GM18519 (cell line): Measurements from ENCODE around the gene KHK.
"Not testable (repeated sequence)": the region's sequence is repeated elsewhere in the genome, so short reads cannot be mapped to it uniquely, and the experiment has no call there.

Source experiments
- ATAC-seq: cut with Tn5 transposase; IDR thresholded peaks from one replicate; pipeline ENCODE4 v1.9.1; 2021; ENCODE audit warnings: mild to moderate bottlenecking, moderate library complexity; ENCODE audit not compliant: unreplicated experiment, low FRiP score

The KHK gene

GRCh38 chr2:27095427-27095744 lies 8.8 kb downstream of the KHK start:
- ATAC-seq: no peak

DNA sequence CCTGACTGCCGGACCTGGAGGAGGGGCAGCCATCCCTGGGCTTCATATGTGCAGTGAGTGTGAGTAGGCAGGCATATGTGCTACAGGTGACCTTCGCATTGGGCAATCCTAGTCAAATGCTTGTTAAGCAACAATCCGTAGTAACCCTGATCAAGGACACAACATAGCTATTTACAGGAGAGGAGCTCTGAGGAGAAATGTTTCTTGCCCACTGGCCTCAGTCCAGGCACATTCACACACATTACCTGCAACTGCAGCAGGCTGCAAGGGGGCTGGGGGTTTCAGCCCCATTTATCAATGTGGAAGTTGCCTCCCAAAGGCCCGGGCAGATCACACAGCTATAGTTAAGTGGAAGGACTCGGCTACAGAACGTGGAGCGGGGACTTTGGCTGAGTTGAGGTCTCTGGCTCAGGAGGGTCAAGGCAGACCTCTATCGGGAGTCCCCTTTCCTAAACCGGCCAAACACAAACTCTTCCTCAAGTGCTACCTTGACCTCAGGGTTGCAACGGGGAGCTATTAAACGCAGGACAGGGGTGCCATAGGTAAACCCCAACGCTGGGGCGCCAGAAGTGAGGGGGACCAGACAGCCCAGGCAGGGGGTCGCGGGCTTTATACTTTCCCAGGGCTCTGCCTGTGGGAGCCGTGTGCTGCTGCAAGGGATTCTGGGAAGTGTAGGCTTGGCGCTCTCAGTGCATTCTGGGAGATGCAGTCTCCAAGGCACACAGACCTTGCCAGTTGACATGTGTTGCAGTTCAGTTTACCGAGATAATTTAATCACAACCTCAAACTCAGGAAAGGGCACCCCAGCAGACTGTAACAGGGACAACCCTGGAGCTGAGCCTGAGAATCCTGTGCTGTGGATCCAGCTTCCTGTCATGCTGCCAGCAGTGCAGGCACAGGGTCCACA lies 9.4 kb downstream of the KHK start:
- no peak for ATAC-seq

DNA sequence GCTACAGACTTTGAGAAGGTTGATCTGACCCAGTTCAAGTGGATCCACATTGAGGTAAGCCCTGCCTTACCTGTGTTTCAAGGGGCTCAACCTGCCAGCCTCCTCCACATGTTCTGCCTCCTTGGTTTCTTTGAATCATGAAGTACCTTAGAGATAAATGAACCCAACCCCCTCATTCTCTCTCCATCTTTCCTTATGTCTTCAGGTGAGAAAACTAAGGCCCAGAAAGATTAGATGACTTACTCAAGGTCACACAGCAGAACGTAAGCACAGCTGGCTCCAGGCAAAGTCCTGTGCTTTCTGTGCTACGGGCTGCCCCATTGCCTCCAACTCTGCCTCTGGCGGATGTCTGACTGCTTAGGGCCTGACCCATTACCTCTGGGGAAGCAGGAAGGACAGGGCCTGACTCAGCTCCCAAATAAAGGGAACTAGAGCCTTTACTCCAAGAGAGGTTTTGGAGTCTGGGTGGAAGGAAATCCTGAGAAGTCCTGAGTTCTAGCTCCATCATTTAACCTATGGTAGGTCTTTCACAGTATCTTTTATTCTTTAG lies 10.3 kb downstream of the KHK start:
- no peak for ATAC-seq

DNA sequence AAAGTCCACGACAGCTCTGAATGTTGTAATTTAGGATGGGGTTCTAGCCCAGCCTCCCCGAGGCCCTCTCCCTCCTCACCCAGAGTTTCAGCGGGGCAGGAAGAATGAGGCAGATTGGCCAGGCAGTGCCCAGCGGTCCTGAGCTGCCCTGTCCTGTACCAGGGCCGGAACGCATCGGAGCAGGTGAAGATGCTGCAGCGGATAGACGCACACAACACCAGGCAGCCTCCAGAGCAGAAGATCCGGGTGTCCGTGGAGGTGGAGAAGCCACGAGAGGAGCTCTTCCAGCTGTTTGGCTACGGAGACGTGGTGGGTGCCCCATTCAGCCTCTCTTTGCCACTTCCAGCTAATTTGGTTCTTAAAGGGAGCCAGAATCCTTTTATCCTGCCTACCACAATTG lies 10.8 kb downstream of the KHK start:
- ATAC-seq: no peak

- no peak for ATAC-seq
Observed at GRCh38 chr2:27099334-27099955, 12.9 kb downstream of the KHK start.

- no peak for ATAC-seq
Observed at GRCh38 chr2:27100036-27100435, 13.5 kb downstream of the KHK start.

GRCh38 chr2:27102329-27102728 lies 15.8 kb downstream of the KHK start:
- ATAC-seq: no peak

GRCh38 chr2:27105981-27106380 lies 19.4 kb downstream of the KHK start:
- ATAC-seq: no peak

DNA sequence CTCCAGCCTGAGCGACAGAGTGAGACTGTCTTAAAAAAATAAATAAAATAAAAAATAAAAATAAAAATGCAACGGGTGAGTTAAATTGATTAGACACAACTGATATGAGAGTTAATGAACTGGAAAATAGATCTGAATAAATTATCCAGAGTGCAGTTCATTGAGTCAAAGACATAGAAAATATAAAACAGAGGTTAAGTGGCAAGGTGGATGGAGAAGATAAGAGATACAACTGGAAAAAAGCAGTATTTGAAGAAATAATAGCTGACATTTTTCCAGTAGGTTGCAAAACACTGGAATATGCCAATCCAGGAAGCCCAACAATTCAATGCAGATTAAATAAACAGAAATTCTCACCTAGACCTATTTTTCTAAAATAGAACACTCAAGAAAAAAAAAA lies 21.6 kb downstream of the KHK start:
- no peak for ATAC-seq

- no peak for ATAC-seq
Observed at GRCh38 chr2:27109083-27109482, 22.5 kb downstream of the KHK start.

GRCh38 chr2:27110603-27111352 lies 24.2 kb downstream of the KHK start:
- not testable (repeated sequence) for ATAC-seq

GRCh38 chr2:27111392-27112078 lies 25.0 kb downstream of the KHK start:
- not testable (repeated sequence) for ATAC-seq

DNA sequence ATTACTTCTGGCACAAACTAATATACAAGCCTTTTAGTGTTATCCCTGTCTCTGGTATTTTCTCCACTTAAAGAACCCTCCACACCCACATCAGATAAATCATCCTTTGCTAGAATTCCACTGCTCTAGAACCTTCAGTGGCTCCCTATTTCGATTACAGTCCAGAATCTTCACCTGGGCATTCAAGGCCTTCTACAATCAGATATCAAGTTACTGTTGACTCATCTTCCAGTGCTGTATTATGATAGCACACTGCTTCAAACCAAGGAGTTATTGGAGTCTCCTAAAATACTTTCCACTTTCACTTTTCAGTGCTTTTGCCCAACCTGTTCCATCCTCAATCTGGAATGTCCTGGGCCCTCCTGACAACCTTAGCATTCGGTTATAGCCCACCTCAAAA lies 28.9 kb downstream of the KHK start:
- no peak for ATAC-seq

- no peak for ATAC-seq
Observed at GRCh38 chr2:27117995-27118524, 31.5 kb downstream of the KHK start.

DNA sequence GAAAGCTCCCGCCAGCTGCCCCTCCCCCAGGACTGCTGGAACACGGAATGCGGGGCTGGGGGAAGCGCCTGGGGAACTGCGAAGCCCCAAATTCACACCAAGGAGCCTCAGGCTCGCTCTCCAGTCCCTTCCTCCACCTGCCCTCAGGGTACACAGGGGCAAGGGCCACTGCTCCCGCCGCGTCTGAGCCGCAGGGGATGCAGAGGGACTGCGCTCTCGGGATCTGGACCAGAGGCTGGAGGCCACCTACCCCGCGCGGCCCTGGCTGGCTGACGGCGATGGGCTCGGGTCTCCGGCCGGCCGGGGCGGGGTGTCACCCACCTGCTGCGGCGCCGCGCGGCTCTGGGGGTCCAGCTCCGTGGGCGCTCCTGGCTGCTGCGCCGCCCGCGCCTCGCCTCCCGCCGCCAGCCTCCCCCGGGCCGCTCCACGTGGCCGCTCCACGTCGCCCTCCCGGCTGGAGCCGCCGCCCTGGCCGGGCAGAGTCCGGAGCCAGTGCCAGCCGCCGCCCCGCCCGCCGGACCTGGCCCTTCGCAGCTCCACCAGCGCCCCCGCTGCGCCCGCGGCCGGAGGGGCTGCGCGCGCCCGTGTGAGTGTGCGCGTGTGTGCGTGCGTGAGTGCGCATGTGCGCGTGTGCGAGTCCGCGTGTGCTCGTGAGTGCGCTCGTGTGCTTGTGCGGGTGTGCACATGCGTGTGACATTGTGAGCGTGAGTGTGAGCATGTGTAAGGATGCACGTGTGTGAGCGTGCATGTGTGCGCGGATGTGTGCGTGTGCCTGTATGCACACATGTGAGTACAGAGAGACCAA lies 32.2 kb downstream of the KHK start, which contains the start of gene CGREF1:
Gene CGREF1 (minus strand): TSS at position 604 of the 805 bp plus-strand sequence. CDS start 14,762 bp downstream, outside the sequence.
- no peak for ATAC-seq

- ATAC-seq: not testable (repeated sequence)
Observed at GRCh38 chr2:27119330-27119670, 32.7 kb downstream of the KHK start.

DNA sequence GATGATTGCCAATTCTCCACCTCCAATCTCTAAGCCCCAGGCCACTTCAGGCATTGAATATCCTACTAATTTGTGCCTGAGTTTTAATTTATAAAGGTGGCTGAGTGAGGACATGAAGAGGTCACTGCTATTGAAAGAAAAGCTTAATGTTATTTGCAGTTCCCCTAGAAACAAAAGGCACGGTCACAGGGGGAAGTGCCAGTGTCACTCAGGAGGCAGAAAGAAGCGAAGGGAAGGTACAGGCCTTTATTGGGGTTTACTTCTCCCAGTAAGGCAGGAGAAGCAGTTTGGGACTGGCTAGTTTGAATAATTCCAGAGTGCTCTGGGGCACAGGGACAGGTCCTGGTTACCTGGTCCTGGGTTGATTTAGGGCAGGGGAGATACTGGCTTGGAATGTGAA lies 35.3 kb downstream of the KHK start:
- no peak for ATAC-seq

DNA sequence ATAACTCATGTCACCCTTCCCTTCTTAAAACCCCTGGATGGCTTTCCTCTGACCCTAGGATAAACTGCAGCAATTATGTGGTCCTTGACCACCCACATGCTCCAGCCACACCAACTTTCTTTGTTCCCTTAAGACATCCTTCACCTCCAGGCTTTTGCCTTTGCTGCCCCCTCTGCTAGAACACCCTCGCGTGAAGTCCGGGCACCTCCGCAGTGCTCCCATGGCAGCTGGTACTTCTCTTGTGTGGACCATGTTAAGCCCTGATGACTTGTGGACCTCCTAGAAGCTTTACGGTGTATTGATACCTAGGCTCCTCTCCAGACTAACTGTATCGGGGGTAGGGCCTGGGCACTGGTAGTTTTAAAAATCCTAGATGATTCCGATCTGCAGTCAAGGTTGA lies 36.2 kb downstream of the KHK start:
- ATAC-seq: no peak
